Colonic mucosa (tissue), 4 donors: ENCODE measurements around the gene HOMER1. TPM values are rescaled to one million over a fixed set of nuclear protein-coding genes. Genes with fewer than 3 reads are reported as not detected.

Experiments
- DNase-seq: peaks from one replicate; pipeline ENCODE4 v3.0.0-alpha.2; 2020
- H3K27ac ChIP-seq: fragments of 200-600 bp; one replicate; pipeline ENCODE4 v1.8.0; 2021
- H3K27me3 ChIP-seq: fragments of 200-600 bp; one replicate; pipeline ENCODE4 v1.8.0; 2021
- H3K36me3 ChIP-seq: fragments of 200-600 bp; one replicate; pipeline ENCODE4 v1.8.0; 2021
- H3K4me1 ChIP-seq: fragments of 200-600 bp; one replicate; pipeline ENCODE4 v1.8.0; 2021; ENCODE audit warnings: mild to moderate bottlenecking
- H3K4me3 ChIP-seq: fragments of 200-600 bp; one replicate; pipeline ENCODE4 v1.8.0; 2021
- H3K9ac ChIP-seq, 2 donors: one replicate each; pipeline ENCODE4 v1.7.0; 2013; ENCODE audit warnings: control low read depth in 2 of 2, low read depth in 2 of 2, low read length in 2 of 2
- H3K9me3 ChIP-seq: fragments of 200-600 bp; one replicate; pipeline ENCODE4 v1.8.0; 2021
- CTCF ChIP-seq: fragments of 200-600 bp; IDR thresholded peaks from one replicate; pipeline ENCODE4 v1.8.0; 2022; ENCODE audit warnings: antibody characterized with exemption, mild to moderate bottlenecking
- intact Hi-C: fragments of 100-400 bp; cut with DNase I; formaldehyde crosslinking; loops from one replicate; pipeline ENCODE4 v1.14.1; 2022
- total RNA-seq, 2 donors: library from RNA; stranded (reverse); fragmentation: NEBNext Ultra II Directional in 1 of 2; extraction: Animal tissue kit (Norgen Biotek cat#: 25700) in 1 of 2; gene quantifications; one replicate each; pipeline ENCODE4 v1.2.1, GENCODE V29; 2021
- donor health status: healthy.
- donor health status: DM: no; HTN: no; CAD: no.
- donor health status: DM: no; HTN: no; CAD: no.

HOMER1 gene
- total RNA-seq, 2 donors from 2014 or later: 0.99 to 2.3 TPM

- Histone ChIP-seq H3K36me3 (no peaks in the 10 kb centered on the region), H3K4me1 (no peaks in the 10 kb centered on the region), H3K9ac (no peak overlapping the region), H3K9me3 (no peaks in the 10 kb centered on the region), H3K27me3 (no peaks in the 10 kb centered on the region), H3K4me3 (no peak overlapping the region), H3K27ac (no peak overlapping the region)
- intact Hi-C loops: no loop called here
- DNase-seq: no peak
- TF ChIP-seq CTCF: no peak
Observed at GRCh38 chr5:79495311-79495710, 18.6 kb downstream of the HOMER1 start.

- H3K27me3 ChIP-seq: no peaks in the 10 kb centered on the region
- no peak for DNase-seq
- H3K9me3 ChIP-seq: no peaks in the 10 kb centered on the region
- TF ChIP-seq CTCF: no peak
- intact Hi-C loops: no loop called here
- no peaks in the 10 kb centered on the region for H3K36me3 ChIP-seq
- H3K4me1 ChIP-seq: no peaks in the 10 kb centered on the region
- no peak overlapping the region for H3K4me3 ChIP-seq
- H3K27ac ChIP-seq: no peak overlapping the region
- H3K9ac ChIP-seq: no peak overlapping the region
Observed at GRCh38 chr5:79493596-79494345, 20.2 kb downstream of the HOMER1 start.

- no peak for DNase-seq
- no peaks in the 10 kb centered on the region for H3K9me3 ChIP-seq
- H3K27me3 ChIP-seq: no peaks in the 10 kb centered on the region
- H3K36me3 ChIP-seq: no peaks in the 10 kb centered on the region
- no peak for TF ChIP-seq CTCF
- no peaks in the 10 kb centered on the region for H3K4me1 ChIP-seq
- intact Hi-C loops: no loop called here
- H3K4me3 ChIP-seq: no peak overlapping the region
- H3K27ac ChIP-seq: no peak overlapping the region
- no peak overlapping the region for H3K9ac ChIP-seq
Observed at GRCh38 chr5:79491690-79492317, 22.1 kb downstream of the HOMER1 start.

- Histone ChIP-seq H3K36me3 (no peaks in the 10 kb centered on the region), H3K4me3 (no peak overlapping the region), H3K4me1 (no peaks in the 10 kb centered on the region), H3K27ac (no peak overlapping the region), H3K27me3 (no peaks in the 10 kb centered on the region), H3K9me3 (no peaks in the 10 kb centered on the region), H3K9ac (no peak overlapping the region)
- no peak for TF ChIP-seq CTCF
- DNase-seq: no peak
- intact Hi-C loops: no loop called here
Observed at GRCh38 chr5:79490323-79490936, 23.5 kb downstream of the HOMER1 start.

GRCh38 chr5:79489773-79490172 lies 24.2 kb downstream of the HOMER1 start:
- intact Hi-C loops: no loop called here

More at GRCh38 chr5:79489773-79490172, 24.2 kb downstream of the HOMER1 start:
- no peak overlapping the region for H3K9ac ChIP-seq
- H3K4me3 ChIP-seq: no peak overlapping the region
- TF ChIP-seq CTCF: no peak
- H3K27ac ChIP-seq: no peak overlapping the region
- H3K9me3 ChIP-seq: no peaks in the 10 kb centered on the region
- H3K27me3 ChIP-seq: no peaks in the 10 kb centered on the region
- no peaks in the 10 kb centered on the region for H3K4me1 ChIP-seq
- no peaks in the 10 kb centered on the region for H3K36me3 ChIP-seq
- DNase-seq: no peak
